Skin of body (tissue), 2 donors: ENCODE data around the gene MS4A1. TPM values are rescaled to one million over a fixed set of nuclear protein-coding genes. Genes with fewer than 3 reads are reported as not detected.
"Not testable (repeated sequence)": the region's sequence is repeated elsewhere in the genome, so short reads cannot be mapped to it uniquely, and the experiment has no call there.

Experiments used
- DNase-seq: peaks from one replicate; lab custom pipeline; 2025; lab: John Stamatoyannopoulos, UW
- total RNA-seq: library from RNA; depleted of rRNA; stranded (reverse); fragments of >200 nt; gene quantifications from one replicate; pipeline ENCODE4 v1.2.3, GENCODE V29; 2014

Gene MS4A1
- total RNA-seq, result 0.39 TPM

DNA sequence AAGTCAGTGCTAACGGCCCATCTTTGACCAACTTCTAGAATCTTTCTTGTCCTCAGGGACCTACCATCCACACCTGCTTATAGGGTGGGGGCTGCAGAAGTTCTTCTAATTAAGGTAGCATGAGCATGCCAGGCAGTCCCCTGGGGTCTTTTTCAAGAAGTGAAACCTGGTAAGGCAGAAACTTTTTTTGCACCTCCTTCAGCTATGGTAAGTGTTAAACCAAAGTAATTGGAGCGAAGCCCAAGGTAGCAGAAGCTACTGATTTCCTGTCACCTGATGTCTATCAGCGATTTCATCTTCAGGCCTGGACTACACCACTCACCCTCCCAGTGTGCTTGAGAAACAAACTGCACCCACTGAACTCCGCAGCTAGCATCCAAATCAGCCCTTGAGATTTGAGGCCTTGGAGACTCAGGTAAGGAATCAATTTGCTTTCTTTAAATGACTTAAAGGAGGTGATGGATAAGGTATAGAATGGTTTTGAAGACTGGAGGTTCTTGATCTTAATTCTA lies at the start of gene MS4A1:
MS4A1 (plus strand) TSS at position 317 of the 512 bp plus-strand sequence. CDS start 6,528 bp downstream, outside the sequence.
- no peak for DNase-seq

GRCh38 chr11:60420015-60420414 lies 35.6 kb upstream of the MS4A1 start:
- no peak for DNase-seq

DNA sequence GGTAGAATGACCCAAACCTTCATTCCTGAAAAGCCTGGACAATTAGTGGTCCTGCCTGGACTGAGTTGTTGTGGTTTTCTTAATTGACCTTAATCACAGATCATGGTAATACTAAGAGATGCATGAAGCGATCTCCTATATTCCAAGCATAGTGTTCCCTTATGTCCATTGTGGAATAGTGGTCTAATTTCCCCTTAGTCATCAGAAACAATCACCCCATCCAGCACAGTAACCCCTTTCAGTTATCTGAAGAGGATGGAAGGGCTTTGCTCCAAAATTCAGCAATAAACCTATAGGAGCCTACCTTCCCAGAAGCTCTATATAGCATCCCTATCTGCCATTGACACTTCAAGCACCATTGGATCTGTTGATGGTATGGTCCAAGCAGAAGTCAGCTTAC lies 33.0 kb upstream of the MS4A1 start:
- DNase-seq, result no peak

GRCh38 chr11:60428517-60428916 lies 27.1 kb upstream of the MS4A1 start:
- DNase-seq, result no peak

DNA sequence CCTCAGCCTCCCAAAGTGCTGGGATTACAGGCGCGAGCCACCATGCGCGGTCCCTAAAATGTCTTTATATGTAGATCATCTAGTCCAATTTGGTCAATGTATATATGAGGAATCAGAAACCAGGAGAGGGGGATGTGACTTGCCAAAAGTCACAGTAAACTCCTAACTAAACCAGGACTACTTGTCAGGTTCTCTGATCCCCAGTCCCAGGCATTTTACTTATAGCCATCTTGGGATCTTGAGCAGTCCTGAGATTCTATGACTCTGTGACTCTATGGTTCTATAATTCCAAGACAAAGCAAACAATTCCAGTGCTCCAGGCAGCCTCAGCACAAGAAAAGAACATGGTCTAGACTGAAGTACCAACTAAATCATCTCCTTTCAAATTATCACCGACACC lies 26.4 kb upstream of the MS4A1 start, which contains the start of gene MS4A5:
MS4A5 (plus strand) TSS at position 301 of the 400 bp plus-strand sequence. CDS start 103 bp downstream, outside the sequence.
- no peak for DNase-seq

DNA sequence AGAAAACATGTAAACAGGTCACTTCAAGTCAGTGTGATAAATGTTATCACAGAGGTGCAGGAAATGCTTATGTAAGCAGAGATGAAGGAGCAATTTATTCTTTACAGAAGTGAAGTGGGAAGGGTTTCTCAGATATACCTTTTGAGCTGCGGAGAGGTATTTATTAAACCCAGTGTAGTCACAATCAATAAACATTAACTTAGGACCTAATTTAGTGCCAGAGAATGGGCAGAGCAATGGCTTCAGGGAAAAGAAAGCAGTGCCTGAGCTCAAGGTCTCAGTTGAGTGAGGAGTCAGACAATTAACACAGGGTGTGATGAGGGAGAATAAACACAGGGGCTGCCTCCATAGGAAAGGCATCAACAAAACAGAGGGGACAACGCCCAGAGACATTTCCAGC lies 24.4 kb upstream of the MS4A1 start:
- no peak for DNase-seq

GRCh38 chr11:60433401-60433800 lies 22.2 kb upstream of the MS4A1 start:
- no peak for DNase-seq

GRCh38 chr11:60447070-60447469 lies 8.6 kb upstream of the MS4A1 start:
- DNase-seq, result no peak

- no peak for DNase-seq
These were observed 7.8 kb upstream of the MS4A1 start for GRCh38 chr11:60447846-60448245.

DNA sequence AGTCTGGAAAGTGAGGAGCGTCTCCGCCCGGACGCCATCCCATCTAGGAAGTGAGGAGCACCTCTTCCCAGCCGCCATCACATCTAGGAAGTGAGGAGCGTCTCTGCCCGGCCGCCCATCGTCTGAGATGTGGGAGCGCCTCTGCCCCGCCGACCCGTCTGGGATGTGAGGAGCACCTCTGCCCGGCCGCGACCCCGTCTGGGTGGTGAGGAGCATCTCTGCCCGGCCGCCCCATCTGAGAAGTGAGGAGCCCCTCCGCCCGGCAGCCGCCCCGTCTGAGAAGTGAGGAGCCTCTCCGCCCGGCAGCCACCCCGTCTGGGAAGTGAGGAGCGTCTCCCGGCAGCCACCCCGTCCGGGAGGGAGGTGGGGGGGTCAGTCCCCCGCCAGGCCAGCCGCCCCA lies 4.5 kb upstream of the MS4A1 start:
- DNase-seq, result not testable (repeated sequence)

GRCh38 chr11:60454212-60454611 lies 1.4 kb upstream of the MS4A1 start:
- no peak for DNase-seq

DNA sequence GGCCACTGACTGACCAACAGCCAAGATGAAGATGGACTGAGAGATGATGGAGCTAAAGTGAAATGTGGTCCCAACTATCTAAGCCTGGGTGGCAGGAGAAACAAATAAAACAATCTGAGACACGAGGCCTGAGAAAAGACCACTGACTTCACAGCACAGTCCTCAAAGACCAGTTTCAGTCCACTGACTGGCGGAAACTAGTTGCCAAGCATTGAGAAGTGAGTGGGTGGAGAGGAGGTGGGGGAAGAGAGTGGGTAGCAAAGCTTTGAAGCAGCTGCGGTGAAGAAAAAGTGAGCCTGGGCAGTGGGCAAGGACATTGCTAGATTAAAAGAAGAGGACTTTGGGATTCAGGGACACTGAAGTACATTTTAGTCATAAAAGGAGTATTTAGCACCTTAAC lies 1.9 kb downstream of the MS4A1 start:
- no peak for DNase-seq

DNA sequence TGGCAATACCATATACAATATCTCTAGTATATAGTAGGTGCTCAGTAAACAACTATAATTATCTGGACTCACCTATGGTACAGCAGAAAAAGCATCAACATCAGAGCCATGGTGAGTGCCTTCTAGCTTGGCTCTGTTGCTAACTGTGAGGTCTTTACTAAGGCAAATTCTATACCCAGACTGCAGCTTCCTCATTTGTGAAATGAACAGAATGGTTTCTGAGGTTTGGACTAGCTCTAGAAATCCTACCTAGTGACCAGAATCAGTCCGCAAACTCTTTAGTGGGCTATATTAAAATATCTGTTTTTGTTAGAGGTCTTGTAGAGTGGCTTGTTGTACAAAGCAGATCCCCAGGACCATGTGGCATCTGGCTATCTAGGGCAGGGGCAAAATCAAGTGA lies 3.7 kb downstream of the MS4A1 start:
- DNase-seq, result no peak

GRCh38 chr11:60468829-60469228 lies 13.2 kb downstream of the MS4A1 start:
- DNase-seq, result no peak

DNA sequence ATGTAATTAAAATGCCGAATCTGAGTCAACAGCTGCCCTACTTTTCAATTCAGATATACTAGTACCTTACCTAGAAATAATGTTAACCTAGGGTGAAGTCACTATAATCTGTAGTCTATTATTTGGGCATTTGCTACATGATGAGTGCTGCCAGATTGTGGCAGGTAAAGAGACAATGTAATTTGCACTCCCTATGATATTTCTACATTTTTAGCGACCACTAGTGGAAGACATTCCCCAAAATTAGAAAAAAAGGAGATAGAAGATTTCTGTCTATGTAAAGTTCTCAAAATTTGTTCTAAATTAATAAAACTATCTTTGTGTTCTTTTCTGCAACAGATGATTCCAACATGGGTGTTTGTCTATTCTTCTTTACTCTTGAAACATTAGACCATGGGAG lies 14.1 kb downstream of the MS4A1 start:
- no peak for DNase-seq

DNA sequence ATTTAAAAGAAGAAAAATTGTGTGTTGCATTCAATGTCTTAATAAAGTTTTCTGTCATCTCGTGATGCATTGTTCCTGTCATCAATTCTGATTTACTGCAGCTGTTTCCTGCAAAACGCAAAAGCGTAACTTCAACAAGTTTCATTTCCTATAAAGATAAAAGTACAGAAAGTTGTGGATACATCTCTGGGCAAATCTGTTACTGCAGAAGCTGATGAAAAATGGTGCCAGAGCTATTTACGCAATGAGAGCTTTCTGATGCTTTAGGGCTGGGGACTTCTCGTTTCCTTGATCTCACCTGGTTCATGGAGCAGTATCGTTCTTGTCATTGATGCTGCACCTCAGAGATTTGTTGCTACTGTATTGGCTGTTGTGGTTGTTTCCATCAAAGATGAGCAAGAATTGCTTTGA lies 21.4 kb downstream of the MS4A1 start:
- no peak for DNase-seq

GRCh38 chr11:60482361-60482760 lies 26.7 kb downstream of the MS4A1 start:
- DNase-seq, result no peak

- no peak for DNase-seq
These were observed 30.3 kb downstream of the MS4A1 start for GRCh38 chr11:60485987-60486386.

GRCh38 chr11:60492488-60493009 lies 36.9 kb downstream of the MS4A1 start, which contains the start of gene MS4A12:
Gene MS4A12, plus strand, starts transcription at chr11:60492778. Its CDS starts 4,541 bp downstream, at chr11:60497319.
- DNase-seq, result no peak

DNA sequence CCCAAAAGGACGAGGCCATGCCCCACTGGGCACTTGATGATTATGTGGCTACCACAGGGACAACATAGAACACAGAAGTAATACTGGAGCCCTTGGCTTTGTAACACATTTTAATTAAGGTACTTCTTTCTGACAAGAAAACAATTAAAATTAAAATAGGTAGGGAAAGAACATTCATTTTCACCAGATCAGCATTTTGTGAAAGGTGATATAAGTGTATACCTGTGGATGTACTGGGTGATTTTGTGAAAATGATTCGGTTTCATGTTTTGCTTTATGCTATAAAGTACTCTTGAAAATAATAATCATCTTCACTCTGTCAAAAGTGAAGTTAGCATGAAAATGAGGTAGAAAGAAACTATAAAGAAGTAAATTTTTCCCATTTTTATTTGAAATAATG lies 37.8 kb downstream of the MS4A1 start:
- no peak for DNase-seq

DNA sequence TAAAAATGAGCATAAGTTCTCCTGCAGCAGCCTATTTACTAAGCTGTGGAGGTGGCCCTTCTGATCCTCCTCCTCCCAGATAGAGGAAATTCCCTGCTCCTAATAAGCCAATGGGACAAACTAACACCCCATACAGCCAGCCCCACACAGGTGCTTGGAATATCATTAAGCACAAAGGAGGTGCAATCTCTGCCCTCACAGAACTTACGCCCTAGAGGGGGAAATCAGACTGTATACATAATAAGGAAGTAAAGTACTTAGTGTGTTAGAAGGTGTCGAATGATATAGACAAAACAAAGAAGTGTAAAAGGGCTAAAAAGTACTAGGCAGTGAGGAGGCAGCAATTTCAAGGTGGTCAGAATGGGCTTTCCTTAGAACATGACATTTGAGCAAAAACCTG lies 42.8 kb downstream of the MS4A1 start:
- no peak for DNase-seq

- DNase-seq, result no peak
These were observed 43.2 kb downstream of the MS4A1 start for GRCh38 chr11:60498853-60499252.

DNA sequence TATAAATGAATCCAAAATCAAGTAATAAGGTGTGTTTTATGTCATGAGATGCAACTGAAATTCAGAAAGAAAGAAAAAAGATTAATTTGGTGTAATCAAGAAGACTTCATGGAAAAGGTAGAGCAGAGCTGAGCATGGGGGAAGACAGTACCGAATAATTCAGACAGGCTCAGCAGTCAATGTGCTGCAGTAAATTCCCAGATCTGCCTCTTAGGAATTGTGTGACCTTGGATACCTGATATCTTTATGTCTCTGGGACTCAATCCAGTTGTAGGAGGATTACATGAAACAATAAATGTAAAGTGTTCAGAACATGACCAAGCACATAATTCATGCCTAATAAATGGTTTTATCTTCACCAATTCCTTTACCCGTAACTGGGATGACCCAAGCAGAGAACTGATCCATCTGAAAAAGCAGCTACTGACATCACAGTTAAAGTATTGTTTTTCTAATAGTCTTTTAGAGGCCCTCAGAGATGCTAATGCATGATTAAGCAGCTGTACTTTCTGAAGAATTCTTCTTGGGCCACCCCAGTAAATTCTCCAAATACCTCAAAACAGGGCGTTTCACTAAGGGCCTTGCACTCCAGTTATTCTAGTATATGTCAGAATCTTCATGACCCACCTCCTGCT lies 44.7 kb downstream of the MS4A1 start:
- no peak for DNase-seq
